GM21786 (cell line): ENCODE results near the gene RTCA.
A peak's percentile ranks its signal among the peaks of the same experiment; 100 is the strongest.
"Not testable (repeated sequence)": the region's sequence is repeated elsewhere in the genome, so short reads cannot be mapped to it uniquely, and the experiment has no call there.

ENCODE experiments used
- ATAC-seq: cut with Tn5 transposase; IDR thresholded peaks from one replicate; pipeline ENCODE4 v1.9.1; 2021; ENCODE audit not compliant: unreplicated experiment

Gene RTCA

DNA sequence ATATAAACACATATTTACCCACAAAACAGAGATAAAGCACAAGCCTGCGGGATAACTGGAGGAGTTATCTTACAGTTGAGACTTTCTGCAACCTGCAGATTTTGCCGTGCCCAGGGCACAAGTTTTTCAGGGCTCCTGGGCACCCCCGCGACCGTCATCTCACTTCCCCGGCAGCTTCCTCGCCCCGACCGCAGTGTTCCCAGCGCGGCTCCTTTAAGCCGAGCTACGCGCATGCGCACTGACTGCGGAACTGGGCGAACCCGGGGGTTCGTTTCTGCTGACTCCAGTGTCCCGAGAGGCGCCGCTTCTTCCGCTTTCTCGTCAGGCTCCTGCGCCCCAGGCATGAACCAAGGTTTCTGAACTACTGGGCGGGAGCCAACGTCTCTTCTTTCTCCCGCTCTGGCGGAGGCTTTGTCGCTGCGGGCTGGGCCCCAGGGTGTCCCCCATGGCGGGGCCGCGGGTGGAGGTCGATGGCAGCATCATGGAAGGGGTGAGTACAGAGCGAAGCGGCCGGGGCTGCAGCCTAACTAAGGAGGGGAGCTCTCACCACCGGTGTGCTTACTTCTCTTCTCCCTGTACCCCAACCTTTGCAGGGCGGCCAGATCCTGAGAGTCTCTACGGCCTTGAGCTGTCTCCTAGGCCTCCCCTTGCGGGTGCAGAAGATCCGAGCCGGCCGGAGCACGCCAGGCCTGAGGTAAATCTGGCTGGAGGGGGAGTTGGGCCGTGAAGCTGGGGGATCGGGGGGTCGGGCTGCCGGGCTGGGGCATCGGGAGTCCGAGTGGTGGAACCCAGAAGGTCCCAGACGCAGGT lies at the start of gene RTCA:
TSS of gene RTCA (plus strand) at position 286 of the 810 bp plus-strand sequence. CDS start at position 446, 160 bp downstream.
- peak; percentile 97 for ATAC-seq

DNA sequence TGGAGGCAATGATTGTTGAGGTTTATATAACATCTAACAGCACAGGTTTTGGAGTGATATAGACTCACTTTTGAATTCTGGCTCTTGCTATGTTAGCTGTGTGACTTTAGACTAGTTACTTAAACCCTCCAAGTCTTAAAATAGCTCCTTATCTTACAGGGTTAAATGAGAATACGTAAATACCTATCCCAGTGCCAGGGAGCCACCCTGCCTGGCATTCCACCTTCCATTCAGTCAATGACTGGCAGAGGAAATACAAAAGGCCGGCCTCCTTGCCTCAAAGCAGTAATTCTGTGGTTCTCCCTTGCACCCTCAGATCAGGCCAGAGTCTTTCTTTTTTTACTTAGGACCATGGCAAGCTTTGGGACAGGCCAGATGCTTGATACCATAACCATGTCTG lies 48.2 kb upstream of the RTCA start:
- no peak for ATAC-seq

DNA sequence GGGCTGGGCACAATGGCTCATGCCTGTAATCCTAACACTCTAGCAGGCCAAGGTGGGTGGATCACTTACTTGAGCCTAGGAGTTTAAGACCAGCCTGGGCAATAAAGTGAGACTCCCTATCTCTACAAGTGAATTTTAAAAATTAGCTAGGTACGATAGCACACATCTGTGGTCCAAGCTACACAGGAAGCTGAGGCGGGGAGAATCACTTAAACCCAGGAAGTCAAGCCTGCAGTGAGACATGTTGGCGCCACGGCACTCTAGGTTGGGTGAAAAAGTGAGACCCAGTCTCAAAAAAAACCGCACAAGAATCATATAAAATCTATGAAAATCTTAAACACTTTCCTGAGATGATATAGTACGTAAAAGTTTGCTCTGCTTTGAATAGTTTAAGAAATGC lies 46.6 kb upstream of the RTCA start:
- ATAC-seq, result no peak

DNA sequence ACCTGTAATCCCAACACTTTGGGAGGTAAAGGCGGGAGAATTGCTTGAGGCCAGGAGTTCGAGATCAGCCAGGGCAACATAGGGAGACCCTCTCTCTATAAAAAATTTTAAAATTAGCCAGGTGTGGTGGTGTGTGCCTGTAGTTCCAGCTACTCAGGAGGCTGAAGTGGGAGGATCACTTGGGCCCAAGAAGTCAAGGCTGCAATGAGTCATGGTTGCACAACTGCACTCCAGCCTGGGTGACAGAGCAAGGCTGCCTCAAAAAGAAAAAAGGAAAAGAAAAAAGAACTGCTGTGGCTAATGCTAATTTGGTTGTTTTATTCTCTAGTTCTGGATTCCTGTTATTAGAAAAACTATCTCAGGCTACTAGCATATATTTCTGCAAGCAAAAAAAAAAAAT lies 46.1 kb upstream of the RTCA start:
- ATAC-seq, result no peak

DNA sequence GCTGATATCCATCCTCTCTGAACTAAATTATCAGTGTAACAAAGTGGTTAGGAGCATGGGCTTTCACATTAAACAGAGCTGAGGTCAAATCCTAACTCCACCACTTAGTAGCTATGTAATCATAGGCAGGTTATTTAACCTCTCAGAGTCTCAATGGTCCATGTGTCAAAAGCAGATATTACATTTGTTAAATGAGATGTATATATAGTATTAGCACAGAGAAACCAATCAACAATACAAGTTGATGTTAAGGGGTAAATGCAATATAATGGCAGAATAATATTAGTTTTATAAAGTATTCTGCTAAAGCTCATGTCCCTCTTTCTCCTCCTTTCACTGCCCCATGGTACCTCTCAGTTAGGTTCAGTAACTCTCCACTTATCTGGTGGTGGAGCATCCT lies 43.6 kb upstream of the RTCA start:
- no peak for ATAC-seq

DNA sequence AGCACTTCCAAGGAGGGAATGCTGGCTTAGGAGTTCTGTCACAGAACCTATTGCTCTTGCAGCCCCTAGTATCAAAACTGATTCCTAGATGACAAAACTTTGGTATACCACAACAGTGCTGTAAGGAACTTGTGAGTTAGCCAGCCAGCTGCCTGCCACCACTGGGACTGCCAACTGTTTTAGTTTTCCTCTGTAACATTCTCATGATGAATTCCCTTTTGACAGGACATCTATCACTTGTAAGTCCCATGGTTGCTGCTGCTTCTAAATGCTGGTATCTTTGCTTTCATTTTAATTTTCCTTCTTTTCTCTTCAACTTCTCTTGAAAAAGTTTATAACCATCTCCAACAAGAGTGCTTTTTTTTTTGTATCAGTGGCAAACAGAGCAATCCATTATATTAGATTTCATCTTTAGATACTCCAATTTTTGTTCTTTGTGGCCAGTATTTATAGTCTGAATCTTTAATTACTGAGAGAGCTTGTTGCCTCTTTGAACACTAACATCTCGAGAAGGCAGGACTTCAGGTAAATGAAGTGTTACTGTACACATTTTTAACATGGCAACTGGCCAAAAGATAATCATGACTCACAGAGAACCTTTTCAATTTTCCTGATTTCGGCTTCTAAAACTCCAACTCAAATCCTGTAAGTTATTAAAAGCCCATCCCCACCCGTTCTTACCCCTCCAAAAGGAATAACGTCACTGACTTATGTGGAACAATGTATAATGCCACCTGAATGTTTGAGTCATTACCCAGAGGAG lies 36.2 kb upstream of the RTCA start:
- no peak for ATAC-seq

DNA sequence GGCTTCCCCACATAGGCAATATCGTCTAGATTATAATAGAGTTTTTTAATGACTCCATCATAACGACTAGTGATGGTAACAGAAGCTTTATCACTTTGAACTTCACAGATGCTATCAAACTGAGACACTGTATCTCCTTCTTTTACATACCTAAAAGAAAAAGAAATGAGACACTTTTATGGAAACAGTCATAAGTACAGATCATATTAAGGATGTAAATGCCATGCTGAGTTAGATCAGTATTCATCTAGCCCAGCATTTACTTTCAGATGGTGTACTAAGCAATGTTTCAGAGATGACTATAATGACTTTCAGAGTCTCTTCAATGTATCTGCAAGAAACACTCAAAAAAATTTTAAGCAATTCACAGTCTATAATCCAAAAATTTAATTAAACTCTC lies 35.3 kb upstream of the RTCA start:
- ATAC-seq, result no peak

DNA sequence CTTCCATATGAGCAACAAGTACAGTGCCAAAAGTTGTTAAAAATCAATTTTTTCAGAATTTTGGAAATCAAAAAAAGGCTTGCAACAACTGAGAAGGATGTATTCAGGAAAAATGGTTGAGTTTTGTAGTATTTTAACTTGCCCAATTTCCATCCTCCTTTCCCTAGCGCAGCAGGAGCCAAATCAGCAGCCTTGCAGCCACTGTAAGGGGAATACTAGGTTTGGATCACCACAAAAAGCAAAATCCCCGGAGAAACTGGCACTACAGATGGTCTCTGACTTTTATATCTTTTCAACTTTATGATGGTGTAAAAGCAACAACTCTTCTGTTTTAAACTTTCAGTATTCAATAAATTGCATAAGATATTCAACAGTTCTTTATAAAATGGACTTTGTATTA lies 34.3 kb upstream of the RTCA start:
- ATAC-seq, result no peak

DNA sequence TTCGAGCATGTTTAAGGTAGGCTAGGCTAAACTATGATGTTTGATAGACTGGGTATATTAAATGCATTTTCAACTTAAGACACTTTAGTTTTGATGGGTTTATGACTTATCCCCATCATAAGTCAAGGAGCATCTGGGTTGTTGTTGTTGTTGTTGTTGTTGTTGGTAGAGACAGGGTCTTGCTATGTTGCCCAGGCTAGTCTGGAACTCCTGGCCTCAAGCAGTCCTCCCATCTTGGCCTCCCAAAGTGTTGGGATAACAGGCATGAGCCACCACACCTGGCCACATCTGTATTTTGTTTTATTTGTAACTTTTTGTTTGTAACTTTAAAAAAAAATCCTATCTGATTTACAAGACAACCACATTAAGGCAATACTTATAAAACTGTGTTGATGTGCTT lies 33.9 kb upstream of the RTCA start:
- ATAC-seq, result no peak

DNA sequence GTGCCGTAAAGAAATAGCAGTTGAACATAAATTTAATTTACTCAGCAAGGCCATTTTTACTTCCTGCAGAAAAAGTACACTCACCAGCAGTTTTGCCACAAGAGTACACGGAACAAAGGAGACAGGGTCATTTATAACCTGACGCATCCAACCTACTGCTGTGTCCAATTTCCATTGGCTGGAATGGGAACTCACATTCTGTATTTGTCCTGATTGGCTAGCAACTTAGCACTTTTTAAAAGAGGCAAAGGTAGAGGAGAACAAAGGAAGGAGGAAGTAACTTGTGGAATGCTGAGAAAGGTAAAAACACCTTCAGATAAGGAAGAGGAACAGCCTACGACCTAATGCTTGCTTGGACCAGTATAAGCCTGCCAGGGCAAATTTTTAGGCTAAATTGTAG lies 32.5 kb upstream of the RTCA start:
- ATAC-seq, result not testable (repeated sequence)

DNA sequence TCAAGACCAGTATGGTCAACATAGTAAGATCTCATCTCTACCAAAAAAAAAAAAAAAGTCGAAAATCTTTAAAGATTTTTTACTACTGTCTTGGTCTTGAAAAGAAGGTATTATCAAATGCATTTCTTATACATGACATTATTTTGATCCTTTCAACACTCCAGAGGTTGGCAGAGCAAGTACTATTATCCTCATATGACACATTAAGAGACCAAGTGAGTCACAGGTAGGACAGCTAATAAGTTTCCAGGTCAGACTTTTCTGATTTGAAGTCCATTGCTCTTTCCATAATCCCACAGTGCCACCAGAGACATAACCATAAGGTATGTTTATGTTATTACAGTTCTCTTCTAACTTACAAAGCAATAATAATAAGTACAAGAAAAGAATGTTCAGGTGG lies 31.6 kb upstream of the RTCA start:
- no peak for ATAC-seq

DNA sequence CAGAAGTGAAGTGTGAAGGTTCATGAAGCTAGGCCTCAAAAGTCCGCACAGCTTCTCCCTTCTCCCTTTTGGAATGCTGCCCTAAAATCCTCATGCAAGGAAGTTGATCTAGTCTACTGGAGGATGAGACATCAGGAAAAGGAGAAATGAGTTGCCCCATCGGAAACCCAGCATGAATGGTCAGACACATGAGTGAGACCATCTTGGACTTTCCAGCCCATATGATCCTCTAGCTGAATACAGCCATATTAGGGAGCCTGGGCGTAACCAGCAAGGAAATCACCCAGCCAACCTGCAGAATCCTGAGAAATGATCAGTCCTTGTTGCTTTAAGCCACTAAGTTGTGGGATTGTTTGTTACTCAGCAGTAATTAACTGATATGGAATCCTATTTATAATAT lies 28.9 kb upstream of the RTCA start:
- no peak for ATAC-seq

DNA sequence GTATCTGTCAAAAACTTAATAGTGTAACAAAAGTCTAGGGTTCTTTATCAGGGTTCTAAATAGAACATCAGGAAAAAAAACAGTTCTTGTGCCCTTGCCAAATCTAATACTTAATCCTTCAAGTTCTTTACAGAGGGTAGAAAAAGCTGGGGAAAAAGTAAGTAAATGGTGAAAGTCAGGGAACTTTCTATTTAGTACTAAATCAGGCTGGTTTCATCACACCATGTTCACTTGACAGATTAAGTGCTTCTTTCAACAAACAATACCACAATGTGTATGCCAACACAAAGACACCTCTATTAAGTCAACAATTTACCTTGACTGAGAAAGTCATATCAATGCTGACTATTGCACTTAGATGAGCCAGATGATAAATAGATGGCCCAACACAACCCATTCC lies 26.1 kb upstream of the RTCA start:
- ATAC-seq, result no peak

DNA sequence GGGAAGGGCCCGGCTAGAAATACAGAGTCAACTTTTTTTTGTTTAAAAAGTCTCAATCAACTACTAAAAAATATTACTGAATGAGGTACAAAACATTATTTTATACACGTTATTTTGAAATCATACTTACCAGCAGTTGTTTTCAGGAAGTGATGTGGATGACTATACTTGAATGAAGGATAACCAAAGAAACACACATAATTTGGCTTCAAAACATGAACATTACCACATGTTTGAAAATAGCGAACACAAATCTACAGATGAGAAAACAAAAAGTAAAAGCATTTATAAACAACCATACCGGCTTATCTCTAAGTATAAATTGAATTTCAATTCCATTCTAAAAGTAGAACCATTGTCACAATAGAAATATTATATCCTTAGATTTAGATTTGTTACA lies 25.4 kb upstream of the RTCA start:
- no peak for ATAC-seq

DNA sequence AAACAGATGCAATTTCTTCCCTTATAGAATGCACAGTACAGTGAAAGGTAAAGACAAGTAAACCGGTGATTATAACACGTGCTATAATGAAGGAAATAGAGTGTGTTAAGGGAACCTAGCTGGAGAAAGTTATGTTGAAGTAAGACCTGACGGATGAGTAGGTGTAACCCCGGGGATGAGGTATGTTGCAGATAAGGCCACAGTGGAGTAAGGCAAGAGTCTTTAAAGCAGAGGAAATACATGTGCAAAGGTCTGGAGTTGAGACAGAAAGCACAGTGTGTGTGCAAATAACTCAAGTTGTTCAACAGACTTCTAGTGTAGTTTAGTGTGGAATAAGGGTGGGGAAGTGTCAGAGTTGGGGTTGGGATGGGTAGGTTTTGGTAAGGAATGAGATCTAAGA lies 19.3 kb upstream of the RTCA start:
- ATAC-seq, result no peak

DNA sequence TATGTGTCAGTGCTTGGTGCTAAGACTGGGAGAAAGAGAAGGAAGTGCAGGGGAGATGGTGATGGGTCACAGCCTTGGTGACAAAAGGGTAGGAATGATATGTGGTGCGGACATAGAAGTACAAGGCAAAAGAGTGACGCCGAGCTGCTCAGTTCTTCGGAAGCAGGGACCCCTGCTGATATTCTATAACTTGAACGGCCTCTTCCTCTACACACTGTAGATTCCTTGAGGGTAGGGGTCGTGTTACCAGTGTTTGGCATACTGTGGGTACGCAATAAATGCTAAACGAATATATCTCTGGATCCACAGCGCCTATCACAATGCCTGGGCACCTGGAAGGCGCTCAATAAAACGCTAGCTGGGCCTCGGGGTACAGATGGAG lies 16.9 kb upstream of the RTCA start:
- no peak for ATAC-seq

DNA sequence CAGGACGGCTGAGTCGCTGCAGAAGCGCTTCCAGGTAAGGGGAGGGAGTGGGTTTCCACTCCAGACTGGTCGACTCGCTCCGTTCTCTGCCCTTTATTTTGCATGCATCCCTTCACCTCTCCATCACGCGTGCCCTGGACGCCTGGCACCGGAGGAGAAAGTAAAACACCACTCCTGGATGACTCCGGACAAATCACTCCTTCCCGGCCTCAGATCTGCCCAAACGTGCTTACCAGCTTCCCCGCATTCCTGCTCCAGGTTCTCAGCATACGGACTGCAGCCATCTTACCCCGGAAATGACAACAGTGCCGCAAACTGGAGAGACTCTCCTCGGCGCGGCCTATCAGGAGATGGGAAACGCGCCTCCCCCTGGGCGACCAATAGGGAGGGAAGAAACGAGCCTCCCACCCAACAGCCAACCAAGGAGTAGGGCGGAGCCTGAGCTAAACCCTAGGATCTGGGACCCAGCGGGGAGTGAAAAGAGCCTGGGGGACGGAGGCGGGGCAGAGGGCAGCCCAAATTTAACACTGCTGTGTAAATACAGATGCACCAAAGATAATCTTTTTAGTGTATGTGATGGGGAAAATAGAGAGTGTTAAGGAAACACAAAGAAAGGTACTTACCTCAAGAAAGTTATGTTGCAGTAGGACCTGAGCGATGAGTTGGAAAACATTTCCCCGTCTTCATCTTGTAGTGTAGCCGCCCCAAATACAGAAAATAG lies 16.3 kb upstream of the RTCA start, which contains the start of gene DBT:
TSS of gene DBT (minus strand) at position 298 of the 721 bp plus-strand sequence. CDS start at position 284, 14 bp downstream.
- peak; percentile 100 for ATAC-seq

DNA sequence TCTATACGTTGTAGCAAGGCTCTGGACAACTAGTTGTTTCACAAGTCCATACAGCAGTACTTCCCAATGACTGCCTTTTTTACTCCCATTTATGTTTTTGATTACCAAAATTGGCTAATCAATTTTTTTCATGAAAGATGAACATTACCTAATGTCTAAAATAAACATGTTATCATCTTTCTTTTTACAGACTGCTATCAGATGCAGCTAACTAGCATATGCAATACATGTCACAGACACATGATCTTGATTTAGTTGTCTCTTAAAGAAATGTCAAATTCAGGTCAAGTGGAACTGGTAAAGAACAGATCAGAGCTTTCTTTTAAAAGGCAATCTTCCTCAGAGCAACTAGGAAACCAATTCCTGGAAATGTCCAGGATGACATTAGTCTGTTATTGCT lies 15.8 kb upstream of the RTCA start:
- ATAC-seq, result no peak

DNA sequence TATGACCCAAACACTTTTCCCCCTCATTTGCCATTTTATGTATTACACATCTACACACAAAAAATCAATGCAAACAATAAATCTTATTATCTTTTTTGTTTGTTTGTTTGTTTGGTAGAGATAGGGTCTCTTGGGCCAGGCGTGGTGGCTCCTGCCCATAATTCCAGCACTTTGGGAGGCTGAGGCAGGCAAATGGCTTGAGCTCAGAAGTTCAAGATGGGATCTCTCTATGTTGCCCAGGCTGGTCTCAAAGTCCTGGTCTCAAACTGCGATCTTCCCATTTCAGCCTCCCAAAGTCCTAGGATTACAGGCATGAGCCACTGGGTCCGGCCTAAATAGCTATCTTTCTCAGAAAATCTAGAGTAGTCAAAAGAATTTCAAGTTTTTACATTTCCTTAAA lies 15.2 kb upstream of the RTCA start:
- ATAC-seq, result no peak

DNA sequence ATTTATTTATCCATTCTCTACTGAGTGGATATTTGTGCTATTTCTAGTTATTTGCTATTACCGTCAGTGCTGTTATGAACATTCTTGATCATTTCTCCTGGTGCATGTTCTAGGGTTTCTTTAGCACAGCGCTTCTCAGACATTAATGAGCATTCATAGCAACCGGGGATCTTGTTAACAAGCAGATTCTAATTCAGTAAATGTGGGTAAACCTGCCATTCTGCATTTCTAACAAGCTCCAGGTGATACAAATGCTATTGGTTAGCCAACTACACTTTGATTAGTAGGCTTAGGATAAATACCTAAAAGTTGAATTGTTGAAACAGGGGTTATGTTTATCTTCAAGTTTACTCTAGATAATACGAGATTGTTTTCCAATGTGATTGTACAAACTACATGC lies 13.1 kb upstream of the RTCA start:
- no peak for ATAC-seq

DNA sequence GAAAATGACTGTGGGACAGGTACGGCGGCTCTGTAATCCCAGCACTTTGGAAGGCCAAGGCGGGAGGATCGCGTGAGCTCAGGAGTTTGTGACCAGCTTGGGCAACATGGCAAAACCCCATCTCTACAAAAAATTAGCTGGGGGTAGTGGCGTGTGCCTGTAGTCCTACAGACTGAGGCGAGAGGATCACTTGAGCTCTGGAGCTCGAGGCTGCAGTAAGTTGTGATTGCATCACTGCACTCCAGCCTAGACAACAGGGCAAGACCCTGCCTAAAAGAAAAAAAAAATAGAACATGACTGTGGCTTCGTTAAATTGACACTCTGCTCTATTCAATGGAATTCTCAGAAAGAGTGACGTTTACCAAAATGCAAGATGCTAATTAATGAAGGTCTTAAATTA lies 12.5 kb upstream of the RTCA start:
- no peak for ATAC-seq

DNA sequence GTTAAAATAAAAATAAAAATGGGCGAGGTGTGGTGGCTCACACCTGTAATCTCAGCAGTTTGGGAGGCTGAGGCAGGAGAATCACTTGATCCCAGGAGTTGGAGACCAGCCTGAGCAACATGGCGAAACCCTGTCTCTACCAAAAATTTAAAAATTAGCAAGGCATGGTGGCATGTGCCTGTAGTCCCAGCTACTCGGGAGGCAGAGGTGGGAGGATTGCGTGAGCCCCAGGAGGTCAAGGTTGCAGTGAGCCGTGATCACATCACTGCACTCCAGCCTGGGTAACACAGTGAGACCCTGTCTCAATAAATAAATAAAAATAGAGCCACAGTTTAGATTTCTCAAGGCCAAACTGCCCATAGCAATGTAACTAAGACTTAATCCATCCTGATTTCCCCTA lies 9.7 kb upstream of the RTCA start:
- ATAC-seq, result not testable (repeated sequence)
